RPMI7951 (cell line): ENCODE data around the gene PLAU. TPM values are rescaled to one million over a fixed set of nuclear protein-coding genes. Genes with fewer than 3 reads are reported as not detected.
"Not testable (repeated sequence)": the region's sequence is repeated elsewhere in the genome, so short reads cannot be mapped to it uniquely, and the experiment has no call there.

ENCODE experiments used
- DNase-seq: peaks from one replicate; pipeline ENCODE4 v3.0.0-alpha.2; 2012; ENCODE audit warnings: low read depth
- total RNA-seq: library from RNA; depleted of rRNA; stranded (reverse); fragments of >200 nt; shearing (Covaris generic); gene quantifications from 2 replicates; pipeline ENCODE4 v1.2.3, GENCODE V29; 2014

The PLAU gene
- total RNA-seq, 1 experiment from 2014 or later: 188 TPM

GRCh38 chr10:73898730-73899410, 12.1 kb upstream of the PLAU start:
- peak; percentile 58 for DNase-seq

- DNase-seq: peak; percentile 95
Observed at GRCh38 chr10:73899423-73899822, 11.5 kb upstream of the PLAU start.

GRCh38 chr10:73900064-73900463, 10.9 kb upstream of the PLAU start:
- no peak for DNase-seq

- DNase-seq: no peak
Observed at GRCh38 chr10:73901261-73901660, 9.7 kb upstream of the PLAU start.

GRCh38 chr10:73902351-73902750, 8.6 kb upstream of the PLAU start:
- DNase-seq: no peak

GRCh38 chr10:73905256-73906020, 5.5 kb upstream of the PLAU start:
- DNase-seq: no peak

GRCh38 chr10:73906524-73907447, 4.1 kb upstream of the PLAU start:
- peak; percentile 99 for DNase-seq

- DNase-seq: peak; percentile 84
Observed at GRCh38 chr10:73907841-73908517, 3.0 kb upstream of the PLAU start.

GRCh38 chr10:73908853-73909539, 1.9 kb upstream of the PLAU start:
- peak; percentile 99 for DNase-seq

GRCh38 chr10:73909540-73910115, 1.3 kb upstream of the PLAU start:
- no peak for DNase-seq

- no peak for DNase-seq
Observed at GRCh38 chr10:73910401-73910763, 550 bp upstream of the PLAU start.

- peak; percentile 38 for DNase-seq
Observed at GRCh38 chr10:73911553-73912004, 647 bp downstream of the PLAU start.

- DNase-seq: no peak
Observed at GRCh38 chr10:73914036-73914435, 3.1 kb downstream of the PLAU start.

- DNase-seq: no peak
Observed at GRCh38 chr10:73915206-73915851, 4.4 kb downstream of the PLAU start.

GRCh38 chr10:73916761-73917470, 6.0 kb downstream of the PLAU start:
- no peak for DNase-seq

- no peak for DNase-seq
Observed at GRCh38 chr10:73917566-73918305, 6.8 kb downstream of the PLAU start.

GRCh38 chr10:73919481-73919880, 8.5 kb downstream of the PLAU start:
- DNase-seq: not testable (repeated sequence)

GRCh38 chr10:73920089-73920488, 9.2 kb downstream of the PLAU start:
- DNase-seq: peak; percentile 82
